Nephron (organoid): ENCODE results near the gene SRP54.

ENCODE experiments used
- H3K27ac Mint-ChIP-seq, 3 experiments: 2 replicates each; pipeline ENCODE4 v1.8.0; 2020; ENCODE audit warnings: mixed read lengths in 3 of 3, mild to moderate bottlenecking in 2 of 3, moderate library complexity in 1 of 3
- H3K27me3 Mint-ChIP-seq: 2 replicates; pipeline ENCODE4 v1.8.0; 2021; ENCODE audit warnings: low read depth, mild to moderate bottlenecking, moderate library complexity, mixed read lengths
- H3K36me3 Mint-ChIP-seq: 2 replicates; pipeline ENCODE4 v1.8.0; 2020; ENCODE audit warnings: low read depth, mixed read lengths
- H3K4me1 Mint-ChIP-seq: 2 replicates; pipeline ENCODE4 v1.8.0; 2020; ENCODE audit warnings: mixed read lengths
- H3K4me3 Mint-ChIP-seq, 3 experiments: 2 replicates each; pipeline ENCODE4 v1.8.0; 2020; ENCODE audit warnings: mild to moderate bottlenecking in 3 of 3, mixed read lengths in 3 of 3, moderate library complexity in 2 of 3
- H3K9me3 Mint-ChIP-seq: 2 replicates; pipeline ENCODE4 v1.8.0; 2020; ENCODE audit warnings: mixed read lengths
- CTCF ChIP-seq, 3 experiments: fragments of 200-600 bp; sonication (generic); IDR thresholded peaks; one replicate each; pipeline ENCODE4 v1.5.0; 2021; ENCODE audit warnings: antibody characterized with exemption in 3 of 3; ENCODE audit not compliant: unreplicated experiment in 3 of 3

The SRP54 gene

GRCh38 chr14:34985740-34986139 is 2.9 kb downstream of the SRP54 start:
- H3K27ac Mint-ChIP-seq = peak overlapping the region; percentile 4 to 84 (median 31)
- H3K36me3 Mint-ChIP-seq = peaks cover 4% of the 10 kb centered on the region
- peaks cover 36% of the 10 kb centered on the region for H3K4me1 Mint-ChIP-seq
- TF ChIP-seq CTCF (IDR thresholded peaks at IDR 0.05; ENCODE audit: unreplicated experiment in 3 of 3) = no peak
- H3K4me3 Mint-ChIP-seq = peak overlapping the region in 2 of 3 experiments; percentile 67 to 86
- H3K27me3 Mint-ChIP-seq = no peaks in the 10 kb centered on the region
- no peaks in the 10 kb centered on the region for H3K9me3 Mint-ChIP-seq

GRCh38 chr14:34987180-34987579 is 4.4 kb downstream of the SRP54 start:
- Mint-ChIP-seq H3K36me3 (peaks cover 4% of the 10 kb centered on the region), H3K27ac (no peak overlapping the region), H3K9me3 (no peaks in the 10 kb centered on the region), H3K27me3 (no peaks in the 10 kb centered on the region), H3K4me3 (peak overlapping the region in 2 of 3 experiments; percentile 41 to 43), H3K4me1 (peaks cover 36% of the 10 kb centered on the region)
- no peak for TF ChIP-seq CTCF (IDR thresholded peaks at IDR 0.05; ENCODE audit: unreplicated experiment in 3 of 3)

- Mint-ChIP-seq H3K4me3 (no peak overlapping the region), H3K4me1 (peaks cover 26% of the 10 kb centered on the region), H3K27ac (no peak overlapping the region), H3K36me3 (peaks cover 4% of the 10 kb centered on the region), H3K27me3 (no peaks in the 10 kb centered on the region), H3K9me3 (no peaks in the 10 kb centered on the region)
- no peak for TF ChIP-seq CTCF (IDR thresholded peaks at IDR 0.05; ENCODE audit: unreplicated experiment in 3 of 3)
Observed at GRCh38 chr14:34989762-34990161, 7.0 kb downstream of the SRP54 start.

- H3K36me3 Mint-ChIP-seq = peaks cover 7% of the 10 kb centered on the region
Observed at GRCh38 chr14:34993426-34993825, 10.6 kb downstream of the SRP54 start.

GRCh38 chr14:34994668-34995067 is 11.9 kb downstream of the SRP54 start:
- H3K27me3 Mint-ChIP-seq = no peaks in the 10 kb centered on the region
- no peaks in the 10 kb centered on the region for H3K9me3 Mint-ChIP-seq
- no peak overlapping the region for H3K4me3 Mint-ChIP-seq
- peak overlapping the region in 1 of 3 experiments; percentile 31 for H3K27ac Mint-ChIP-seq
- H3K4me1 Mint-ChIP-seq = peaks cover 15% of the 10 kb centered on the region
- peaks cover 10% of the 10 kb centered on the region for H3K36me3 Mint-ChIP-seq
- no peak for TF ChIP-seq CTCF (IDR thresholded peaks at IDR 0.05; ENCODE audit: unreplicated experiment in 3 of 3)

More at GRCh38 chr14:34993426-34993825, 10.6 kb downstream of the SRP54 start:
- Mint-ChIP-seq H3K4me3 (no peak overlapping the region), H3K27me3 (no peaks in the 10 kb centered on the region), H3K27ac (no peak overlapping the region), H3K9me3 (no peaks in the 10 kb centered on the region), H3K4me1 (peaks cover 19% of the 10 kb centered on the region)
- no peak for TF ChIP-seq CTCF (IDR thresholded peaks at IDR 0.05; ENCODE audit: unreplicated experiment in 3 of 3)

GRCh38 chr14:34997762-34998161 is 15.0 kb downstream of the SRP54 start:
- Mint-ChIP-seq H3K9me3 (no peaks in the 10 kb centered on the region), H3K36me3 (peaks cover 23% of the 10 kb centered on the region), H3K4me1 (peaks cover 12% of the 10 kb centered on the region), H3K27me3 (no peaks in the 10 kb centered on the region), H3K4me3 (peak overlapping the region in 1 of 3 experiments; percentile 15), H3K27ac (peak overlapping the region; percentile 40 to 91 (median 68))
- TF ChIP-seq CTCF (IDR thresholded peaks at IDR 0.05; ENCODE audit: unreplicated experiment in 3 of 3) = no peak
